Stimulated activated CD8-positive, alpha-beta memory T cell treated with anti-CD3 and anti-CD28 coated beads, Interleukin-15, amount 100 ng/mL, for 1 hour (primary cell): ENCODE measurements around the gene AKAP13.
"Not testable (repeated sequence)": the region's sequence is repeated elsewhere in the genome, so short reads cannot be mapped to it uniquely, and the experiment has no call there.

Source experiments
- DNase-seq: peaks from one replicate; pipeline ENCODE4 v3.0.0-alpha.2; 2020; ENCODE audit warnings: low read depth

The AKAP13 gene

DNA sequence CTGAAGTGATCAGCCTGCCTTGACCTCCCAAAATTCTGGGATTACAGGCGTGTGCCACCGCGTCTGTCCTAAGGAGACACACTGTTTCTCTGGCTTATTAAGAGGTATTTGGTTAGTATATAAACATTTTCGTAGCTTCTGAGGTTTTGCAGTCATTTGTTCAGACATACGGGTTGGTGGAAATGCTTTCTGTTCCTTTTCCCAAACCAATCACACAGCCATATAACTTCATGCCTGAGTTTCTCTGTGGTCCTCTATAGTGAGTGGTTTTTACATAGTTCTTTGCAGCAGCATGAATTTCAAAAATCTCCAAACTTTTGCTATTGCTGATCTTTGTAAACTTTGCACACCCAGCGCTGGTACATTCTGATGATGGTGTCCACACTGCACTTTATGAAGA, 100.5 kb downstream of the AKAP13 start:
- no peak for DNase-seq

- DNase-seq: not testable (repeated sequence)
Measured at GRCh38 chr15:85481543-85481942, 101.1 kb downstream of the AKAP13 start.

DNA sequence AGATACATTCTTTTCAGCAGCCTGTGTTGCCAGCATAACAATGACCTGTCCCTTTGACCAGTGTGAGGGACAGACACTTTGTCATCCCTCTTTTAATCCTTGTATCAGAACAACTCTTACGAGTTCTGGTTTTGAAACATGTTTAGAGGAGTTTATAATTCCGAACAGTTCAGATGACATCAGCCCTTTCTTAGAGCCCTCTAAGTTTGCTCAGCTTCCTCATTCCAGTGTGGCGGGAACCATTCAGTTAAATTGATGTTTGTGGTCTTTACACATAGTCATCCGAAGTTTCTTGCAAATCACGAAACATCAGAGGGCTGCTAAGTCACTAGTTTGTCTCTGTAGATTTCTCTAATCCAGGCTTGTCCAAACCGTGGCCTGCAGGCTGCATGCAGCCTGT, 102.5 kb downstream of the AKAP13 start:
- DNase-seq: no peak

DNA sequence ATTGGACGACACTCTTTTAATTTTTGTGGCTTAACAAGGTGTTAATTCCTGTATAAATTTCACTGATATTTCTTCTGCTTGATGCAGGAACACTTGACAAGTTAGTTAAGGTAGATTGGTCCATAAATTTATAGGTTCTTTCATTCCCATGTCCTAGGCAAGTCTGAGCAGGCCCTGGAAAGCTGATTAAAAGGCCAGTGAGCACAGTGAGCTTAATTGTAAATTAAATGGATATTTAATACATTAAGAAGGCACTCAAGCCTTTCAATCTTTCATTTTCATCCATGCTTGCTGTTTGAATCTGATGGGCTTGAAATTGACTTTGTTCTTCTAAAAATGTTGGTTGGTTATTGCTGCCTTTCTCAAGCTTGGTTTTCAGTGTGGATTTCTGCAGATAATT, 103.6 kb downstream of the AKAP13 start:
- not testable (repeated sequence) for DNase-seq

DNA sequence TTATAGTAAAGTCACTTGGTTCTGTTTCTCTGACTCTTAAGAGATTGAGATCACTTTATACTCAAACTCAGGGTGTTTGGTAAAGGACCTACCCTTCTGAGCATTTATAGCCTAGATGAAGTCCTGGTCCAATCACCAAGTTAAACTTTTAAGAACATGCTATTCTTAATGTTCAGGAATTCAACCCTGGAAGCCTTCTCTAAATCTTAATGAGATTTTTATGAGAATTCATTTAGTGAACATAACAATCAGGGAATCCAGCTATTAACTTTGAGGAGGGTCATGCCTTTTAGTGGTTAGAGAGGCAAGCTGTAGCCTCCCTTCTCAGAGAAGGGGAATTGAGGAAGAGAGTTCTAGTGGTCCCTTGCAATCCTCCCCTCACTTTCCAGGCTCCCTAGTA, 104.5 kb downstream of the AKAP13 start:
- DNase-seq: not testable (repeated sequence)

DNA sequence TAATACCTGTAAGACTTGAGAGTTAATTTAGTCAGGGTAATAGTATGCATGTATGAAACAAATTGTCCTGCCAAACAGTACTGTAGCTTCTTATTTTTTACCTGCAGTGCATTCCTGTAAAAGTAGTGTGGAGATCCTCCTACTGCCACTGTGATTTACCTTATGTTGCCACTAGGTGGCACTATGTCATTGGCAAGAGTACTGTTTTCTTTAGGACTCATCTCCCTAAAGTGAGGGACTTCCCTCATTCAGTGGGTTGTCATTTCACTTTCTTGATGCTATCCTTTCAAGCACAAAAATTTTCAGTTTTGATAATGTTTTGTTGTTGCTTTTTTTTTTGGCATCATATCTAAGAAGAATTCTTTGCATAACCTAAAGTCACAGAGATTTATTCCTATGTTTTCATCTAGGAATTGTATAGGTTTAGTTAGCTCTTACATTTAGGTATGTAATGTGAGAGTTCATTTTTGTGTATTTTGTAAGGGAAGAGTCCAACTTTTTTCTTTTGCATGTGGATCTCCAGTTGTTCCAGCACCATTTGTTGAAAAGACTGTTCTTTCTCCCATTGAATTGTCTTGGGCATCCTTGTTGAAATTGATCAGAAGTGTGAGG, 105.7 kb downstream of the AKAP13 start:
- peak; percentile 12 for DNase-seq

DNA sequence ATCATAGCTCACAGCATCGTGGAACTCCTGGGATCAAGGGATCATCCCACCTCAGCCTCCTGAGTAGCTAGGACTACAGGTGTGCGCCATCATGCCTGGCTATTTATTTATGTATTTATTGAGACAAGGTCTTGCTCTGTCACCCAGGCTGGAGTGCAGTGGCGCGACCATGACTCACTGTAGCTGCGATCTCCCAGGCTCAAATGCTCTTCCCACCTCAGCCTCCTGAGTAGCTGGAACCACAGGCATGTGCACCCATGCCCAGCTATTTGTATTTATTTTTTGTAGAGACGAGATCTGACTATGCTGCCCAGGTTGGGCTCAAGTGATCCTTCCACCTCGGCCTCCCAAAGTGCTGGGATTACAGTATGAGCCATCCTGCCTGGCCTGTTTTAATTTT, 107.4 kb downstream of the AKAP13 start:
- DNase-seq: not testable (repeated sequence)

GRCh38 chr15:85488997-85489396, 108.6 kb downstream of the AKAP13 start:
- DNase-seq: no peak

- DNase-seq: no peak
Measured at GRCh38 chr15:85489773-85490493, 109.5 kb downstream of the AKAP13 start.

DNA sequence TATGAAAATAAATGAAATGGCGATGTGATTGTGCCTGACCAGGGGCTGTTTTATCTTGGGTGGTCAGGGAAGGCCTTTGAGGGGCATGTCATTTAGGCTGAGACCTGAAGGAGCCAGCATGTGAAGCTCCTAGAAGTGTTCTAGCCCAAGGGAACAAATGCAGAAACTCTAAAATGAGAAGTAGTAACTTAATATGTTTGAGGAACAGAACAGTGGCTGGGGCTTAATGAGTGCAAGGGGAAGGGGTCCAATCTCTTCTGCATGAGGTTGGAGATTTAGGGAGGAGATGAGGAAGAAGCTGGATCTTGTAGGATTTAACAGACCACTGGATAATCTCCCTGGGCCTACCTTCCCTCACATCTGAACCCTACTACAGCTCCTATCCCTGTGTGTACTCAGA, 110.5 kb downstream of the AKAP13 start:
- no peak for DNase-seq

DNA sequence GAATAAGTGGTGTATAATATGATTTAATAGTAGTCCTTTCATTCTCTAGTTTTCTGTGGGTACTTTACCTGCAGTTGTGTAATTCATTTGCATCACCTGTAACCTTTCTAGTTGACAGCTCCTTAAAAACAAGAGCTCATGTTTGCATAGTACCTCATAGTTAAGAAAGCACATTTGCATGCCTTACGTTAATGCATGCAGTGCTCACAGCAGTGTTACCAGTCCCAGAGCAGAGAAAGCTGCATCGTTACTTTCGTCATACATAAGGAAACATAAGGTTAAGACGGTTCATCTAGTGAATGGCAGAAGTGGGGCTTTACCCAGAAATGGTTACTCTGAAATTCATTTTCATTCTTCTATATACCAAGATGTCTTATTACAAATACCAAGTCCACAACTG, 111.3 kb downstream of the AKAP13 start:
- no peak for DNase-seq

GRCh38 chr15:85492406-85492805, 112.0 kb downstream of the AKAP13 start:
- no peak for DNase-seq

DNA sequence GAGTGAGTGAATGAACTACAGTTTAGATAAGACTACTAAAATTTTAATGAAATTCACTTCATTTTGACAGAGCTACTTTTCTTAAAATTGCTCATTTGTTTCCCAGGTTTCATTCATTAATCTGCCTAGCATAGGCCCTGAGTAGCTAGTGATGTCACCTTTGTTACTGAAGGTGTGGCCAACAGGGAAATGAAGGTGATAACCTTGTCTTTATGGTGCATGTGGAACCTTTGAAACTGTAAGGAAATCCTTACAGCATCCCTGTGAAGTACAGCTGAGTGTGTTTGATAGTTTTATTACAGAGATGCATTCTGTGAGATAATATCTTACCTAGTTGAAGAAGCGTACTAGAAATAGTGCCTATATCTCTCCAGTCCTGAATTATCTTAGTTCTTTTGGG, 112.9 kb downstream of the AKAP13 start:
- no peak for DNase-seq

- no peak for DNase-seq
Measured at GRCh38 chr15:85494048-85494777, 113.8 kb downstream of the AKAP13 start.

DNA sequence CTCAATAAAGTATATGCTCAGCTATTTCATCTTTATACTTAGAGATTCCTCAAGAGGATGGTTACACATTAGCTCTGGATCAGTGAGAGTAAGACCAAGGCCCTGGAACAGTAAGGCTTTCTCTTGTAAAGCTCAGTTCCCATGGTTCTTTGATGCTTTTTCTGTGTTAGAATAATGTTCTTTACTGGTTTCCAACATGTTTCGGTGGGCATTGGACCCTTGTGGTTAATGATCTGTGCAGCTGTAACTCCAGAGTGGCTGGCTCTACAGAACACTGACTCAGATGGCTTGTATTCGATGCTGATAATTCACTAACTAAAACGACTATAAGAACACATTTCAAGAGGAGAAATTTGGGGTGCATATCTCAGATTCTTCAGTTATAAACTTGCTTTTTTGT, 114.7 kb downstream of the AKAP13 start:
- DNase-seq: no peak

DNA sequence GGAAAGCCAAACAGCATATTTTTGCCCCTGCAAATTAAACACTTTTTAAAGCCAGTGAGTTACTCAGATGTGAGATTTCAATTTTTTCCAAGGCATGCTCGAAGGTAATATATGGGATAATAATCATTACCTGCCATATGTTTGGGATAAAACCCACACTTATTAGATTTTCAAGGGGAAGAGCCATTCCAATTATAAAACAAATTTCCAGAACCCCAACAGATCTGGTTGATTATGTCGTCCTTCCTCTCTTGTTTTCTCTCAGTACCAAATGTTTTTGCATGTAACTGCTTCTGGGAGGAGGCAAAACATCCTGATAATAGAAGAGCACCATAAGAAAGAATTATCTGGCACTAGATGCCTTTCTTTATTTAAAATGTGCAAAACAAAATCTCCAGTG, 115.1 kb downstream of the AKAP13 start:
- DNase-seq: no peak

- DNase-seq: no peak
Measured at GRCh38 chr15:85496151-85496550, 115.7 kb downstream of the AKAP13 start.

DNA sequence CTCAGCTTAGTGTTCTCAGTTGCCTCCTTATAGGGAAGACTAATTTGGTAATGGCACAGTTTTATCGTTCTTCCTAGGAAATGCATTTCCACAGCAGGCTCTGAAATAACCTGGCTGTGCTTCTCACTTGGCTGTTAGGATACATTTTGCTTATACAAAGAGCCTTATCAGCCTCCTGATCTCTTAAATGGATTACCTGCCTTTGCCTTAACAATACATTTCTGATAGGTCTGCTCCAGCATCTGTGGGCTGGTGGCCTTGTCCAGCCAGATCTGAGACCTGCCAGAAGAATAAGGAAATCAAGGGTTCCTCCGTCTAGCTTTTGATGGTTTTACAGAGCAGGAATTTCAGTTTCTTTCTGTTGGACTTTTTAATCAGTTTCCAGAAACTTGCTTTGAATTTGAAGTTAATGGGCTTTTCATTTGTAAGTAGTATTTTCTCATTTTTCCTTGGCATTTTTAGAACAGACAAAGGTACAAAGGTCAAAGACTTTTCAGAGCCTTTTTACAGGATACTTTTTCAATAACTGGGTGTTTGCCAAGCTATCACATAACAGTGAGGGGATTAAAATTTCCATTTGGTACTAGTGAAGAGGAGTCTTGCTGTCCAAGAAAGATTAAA, 116.3 kb downstream of the AKAP13 start:
- DNase-seq: no peak

DNA sequence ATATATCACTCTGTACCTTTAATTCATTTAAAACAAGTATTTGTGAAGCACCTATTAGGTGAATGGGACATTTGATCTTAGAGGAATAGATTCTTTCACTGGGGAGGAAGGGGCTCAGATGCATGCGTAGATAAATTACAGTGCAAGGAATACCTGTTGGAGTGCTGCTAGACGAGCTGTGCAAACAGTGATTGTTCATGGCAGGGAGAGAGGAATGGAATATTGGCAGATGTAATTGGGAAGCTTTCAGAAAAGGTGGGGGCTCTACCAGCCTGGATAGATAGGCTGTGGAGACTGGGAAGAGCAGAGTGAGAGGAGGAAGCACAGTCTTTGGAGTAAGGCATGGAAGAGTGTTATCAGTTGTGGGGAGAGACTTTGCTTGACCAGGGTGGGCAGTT, 116.8 kb downstream of the AKAP13 start:
- no peak for DNase-seq

GRCh38 chr15:85498471-85498870, 118.1 kb downstream of the AKAP13 start:
- DNase-seq: no peak

DNA sequence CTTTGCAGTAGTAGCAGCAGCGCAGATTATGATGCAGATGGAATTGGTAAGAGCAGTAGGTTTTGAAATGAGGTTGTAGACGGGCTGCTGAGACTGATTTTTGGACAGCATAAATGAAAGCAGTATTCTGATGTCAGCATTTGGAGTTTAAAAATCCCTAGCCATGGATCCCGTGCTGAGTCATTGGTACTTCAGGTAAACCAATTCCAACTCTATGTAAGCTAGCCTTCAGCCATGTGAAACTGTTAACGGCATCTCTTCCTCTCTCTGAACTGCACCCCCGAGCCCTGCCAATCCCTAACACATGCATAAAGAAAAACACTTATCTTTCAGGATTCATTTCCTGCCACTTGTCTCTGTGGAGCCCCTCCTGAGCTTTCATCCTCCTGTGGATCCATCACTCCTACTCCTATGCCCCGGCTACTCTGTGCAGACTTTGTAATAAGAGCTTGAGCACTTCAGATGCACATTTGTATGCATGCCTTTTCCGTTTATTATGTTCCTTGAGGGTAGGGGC, 119.0 kb downstream of the AKAP13 start:
- no peak for DNase-seq

DNA sequence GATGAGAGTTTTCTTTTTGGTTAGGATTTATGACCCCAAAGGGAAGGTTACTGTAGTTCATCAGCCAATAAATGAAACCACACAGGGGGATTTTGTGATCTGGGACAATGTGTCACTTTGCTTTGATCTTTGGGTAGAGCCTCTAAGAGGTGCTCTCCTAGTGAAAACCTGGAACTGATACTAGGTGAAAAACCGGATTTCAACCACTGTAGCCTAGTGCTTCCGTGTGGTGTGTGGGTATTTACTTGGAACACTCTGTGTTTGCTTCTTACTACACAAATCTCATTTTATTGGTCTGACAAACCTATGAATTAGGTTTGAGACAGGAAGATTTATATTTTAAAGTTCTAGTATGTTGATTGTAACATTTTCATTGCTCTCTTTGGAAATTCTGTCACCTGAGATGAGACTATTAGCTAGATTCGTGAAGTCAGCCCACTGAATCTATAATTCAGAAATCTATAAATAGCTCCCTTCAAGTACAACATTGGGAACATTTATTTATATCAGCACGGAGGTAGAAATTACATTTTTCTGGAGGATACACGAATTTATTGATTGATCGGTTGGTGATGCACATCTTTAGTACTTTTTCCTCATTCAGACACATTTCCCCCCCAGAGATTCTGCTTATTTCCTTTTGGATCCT, 119.8 kb downstream of the AKAP13 start:
- no peak for DNase-seq
